Measurements from ENCODE around the gene DDX31.

Gene DDX31

GRCh38 chr9:132651259-132651658 is 18.5 kb downstream of the DDX31 start:
- ChIA-PET CTCF (interaction anchor here (0.6 to 0.7 kb wide), 5 partner anchors 36 to 232 kb away, joined by 3 to 12 read pairs (median 4); no protein-coding TSS in a partner anchor), POLR2A (ENCODE audit: low non-redundant PET) (no interaction called here)
- peak; percentile 53 for TF ChIP-seq CTCF (conservative IDR thresholded peaks at IDR 0.05; ENCODE audit: low read depth)
- H3K27ac ChIP-seq = no peak overlapping the region
- DNase-seq (ENCODE audit: low spot score) = peak; percentile 51

GRCh38 chr9:132648685-132649084 is 21.1 kb downstream of the DDX31 start:
- ChIA-PET CTCF (interaction anchor here (1.2 kb wide), 1 partner anchor 10 kb away, joined by 4 read pairs; no protein-coding TSS in a partner anchor), POLR2A (ENCODE audit: low non-redundant PET) (no interaction called here)
- no peak overlapping the region for H3K27ac ChIP-seq

GRCh38 chr9:132648283-132648682 is 21.5 kb downstream of the DDX31 start:
- CTCF ChIA-PET = no interaction called here
- no peak overlapping the region for H3K27ac ChIP-seq
- no peak for TF ChIP-seq CTCF (conservative IDR thresholded peaks at IDR 0.05; ENCODE audit: low read depth)
- no peak for DNase-seq (ENCODE audit: low spot score)
- POLR2A ChIA-PET (ENCODE audit: low non-redundant PET) = no interaction called here

More at GRCh38 chr9:132648685-132649084, 21.1 kb downstream of the DDX31 start:
- TF ChIP-seq CTCF (conservative IDR thresholded peaks at IDR 0.05; ENCODE audit: low read depth) = no peak
- DNase-seq (ENCODE audit: low spot score) = no peak

GRCh38 chr9:132647806-132648205 is 22.0 kb downstream of the DDX31 start:
- DNase-seq (ENCODE audit: low spot score) = no peak
- H3K27ac ChIP-seq = no peak overlapping the region
- ChIA-PET CTCF (no interaction called here), POLR2A (ENCODE audit: low non-redundant PET) (no interaction called here)
- no peak for TF ChIP-seq CTCF (conservative IDR thresholded peaks at IDR 0.05; ENCODE audit: low read depth)

GRCh38 chr9:132647355-132647754 is 22.4 kb downstream of the DDX31 start:
- no peak for DNase-seq (ENCODE audit: low spot score)
- no peak for TF ChIP-seq CTCF (conservative IDR thresholded peaks at IDR 0.05; ENCODE audit: low read depth)
- H3K27ac ChIP-seq = no peak overlapping the region
- POLR2A ChIA-PET (ENCODE audit: low non-redundant PET) = no interaction called here
- CTCF ChIA-PET = no interaction called here

- CTCF ChIA-PET = interaction anchor here (0.6 kb wide), 1 partner anchor 95 kb away, joined by 3 read pairs; no protein-coding TSS in a partner anchor
- no peak for TF ChIP-seq CTCF (conservative IDR thresholded peaks at IDR 0.05; ENCODE audit: low read depth)
- POLR2A ChIA-PET (ENCODE audit: low non-redundant PET) = no interaction called here
- no peak overlapping the region for H3K27ac ChIP-seq
- DNase-seq (ENCODE audit: low spot score) = no peak
These were observed 23.1 kb downstream of the DDX31 start for GRCh38 chr9:132646726-132647125.
